PC-3 (cell line): Measurements from ENCODE around the gene CBLL2. TPM values are rescaled to one million over a fixed set of nuclear protein-coding genes. Genes with fewer than 3 reads are reported as not detected.
"Not testable (repeated sequence)": the region's sequence is repeated elsewhere in the genome, so short reads cannot be mapped to it uniquely, and the experiment has no call there.

Experiments used
- ATAC-seq: fragments of 200-7000 bp; cut with Tn5 transposase; 2 replicates; pipeline ENCODE4 v1.9.1; 2020; ENCODE audit warnings: mild to moderate bottlenecking, moderate library complexity
- BruUV-seq: library from RNA; stranded (reverse); fragments of 400-500 nt; replicated peaks from 2 replicates; lab custom pipeline; 2021; lab: Mats Ljungman, UMichigan
- CTCF ChIA-PET: fragments of 300-600 bp; sonication (Branson Sonifier 250); formaldehyde crosslinking; loops from one replicate; lab custom pipeline; 2022; ENCODE audit warnings: antibody characterized with exemption; lab: Charles Lee
- POLR2A ChIA-PET: fragments of 300-600 bp; sonication (Branson Sonifier 250); formaldehyde crosslinking; loops from one replicate; lab custom pipeline; 2022; ENCODE audit warnings: antibody characterized with exemption; ENCODE audit not compliant: unreplicated experiment; lab: Charles Lee
- DNase-seq: peaks from one replicate; pipeline ENCODE4 v3.0.0-alpha.2; 2015
- H2AFZ ChIP-seq: fragments of 300-600 bp; sonication (generic); 2 replicates; pipeline ENCODE4 v1.6.0; 2016; ENCODE audit warnings: antibody characterized with exemption, low read length
- H3F3A ChIP-seq: fragments of 300-600 bp; sonication (generic); one replicate; pipeline ENCODE4 v1.6.0; 2017; ENCODE audit warnings: antibody characterized with exemption, low read length, control low read depth, mild to moderate bottlenecking; ENCODE audit not compliant: unreplicated experiment
- H3K27ac ChIP-seq: fragments of 300-600 bp; sonication (generic); 2 replicates; pipeline ENCODE4 v1.5.1; 2016; ENCODE audit warnings: mild to moderate bottlenecking, low read length
- H3K27me3 ChIP-seq: fragments of 300-600 bp; sonication (generic); 2 replicates; pipeline ENCODE4 v1.6.1; 2016; ENCODE audit warnings: low read length, mixed read lengths
- H3K36me3 ChIP-seq: fragments of 300-600 bp; sonication (generic); 2 replicates; pipeline ENCODE4 v1.6.1; 2016; ENCODE audit warnings: low read depth, mixed run types, low read length, mixed read lengths
- H3K4me1 ChIP-seq: fragments of 300-600 bp; sonication (generic); 2 replicates; pipeline ENCODE4 v1.5.1; 2016; ENCODE audit warnings: low read length; ENCODE audit not compliant: insufficient read depth
- H3K4me2 ChIP-seq: fragments of 300-600 bp; sonication (generic); 2 replicates; pipeline ENCODE4 v1.6.0; 2016; ENCODE audit warnings: low read length
- H3K4me3 ChIP-seq: fragments of 300-600 bp; sonication (generic); 2 replicates; pipeline ENCODE4 v1.5.1; 2016; ENCODE audit warnings: mild to moderate bottlenecking, low read length, mixed read lengths
- H3K79me2 ChIP-seq: fragments of 300-600 bp; sonication (generic); 2 replicates; pipeline ENCODE4 v1.6.1; 2017; ENCODE audit warnings: low read length, mixed read lengths
- H3K9ac ChIP-seq: fragments of 300-600 bp; sonication (generic); 2 replicates; pipeline ENCODE4 v1.6.0; 2016; ENCODE audit warnings: mild to moderate bottlenecking, low read length
- H3K9me2 ChIP-seq: fragments of 300-600 bp; sonication (generic); replicated peaks from 2 replicates; pipeline ENCODE4 v1.6.1; 2016; ENCODE audit warnings: mixed run types, low read length, mixed read lengths
- H3K9me3 ChIP-seq: fragments of 300-600 bp; sonication (generic); 2 replicates; pipeline ENCODE4 v1.6.1; 2016; ENCODE audit warnings: low read length, mixed read lengths
- H4K20me1 ChIP-seq: fragments of 300-600 bp; sonication (generic); 2 replicates; pipeline ENCODE4 v1.6.1; 2016; ENCODE audit warnings: low read length, mixed read lengths
- EZH2 ChIP-seq: fragments of 300-600 bp; sonication (generic); IDR thresholded peaks from one replicate; pipeline ENCODE4 v1.6.1; 2017; ENCODE audit warnings: antibody characterized with exemption, mild to moderate bottlenecking, low read length; ENCODE audit not compliant: unreplicated experiment
- EZH2phosphoT487 ChIP-seq: fragments of 300-600 bp; sonication (generic); IDR thresholded peaks from 2 replicates; pipeline ENCODE4 v1.6.1; 2018; ENCODE audit warnings: mild to moderate bottlenecking, antibody characterized with exemption, low read length, borderline replicate concordance
- intact Hi-C: fragments of 100-400 bp; cut with micrococcal nuclease; formaldehyde crosslinking; loops from 2 replicates; pipeline ENCODE4 v1.9.0; 2023
- total RNA-seq: library from RNA; depleted of rRNA; stranded (reverse); fragments of >200 nt; gene quantifications from 2 replicates; pipeline ENCODE4 v1.2.3, GENCODE V29; 2014
- TF ChIP-seq, protein P1 (sequence below): fragments of 300-600 bp; sonication (generic); conservative IDR thresholded peaks from 2 replicates; pipeline ENCODE4 v1.5.1; 2017; ENCODE audit warnings: antibody characterized with exemption, low read depth, mild to moderate bottlenecking, low read length

The CBLL2 gene
- total RNA-seq, 1 experiment from 2014 or later = not detected

DNA sequence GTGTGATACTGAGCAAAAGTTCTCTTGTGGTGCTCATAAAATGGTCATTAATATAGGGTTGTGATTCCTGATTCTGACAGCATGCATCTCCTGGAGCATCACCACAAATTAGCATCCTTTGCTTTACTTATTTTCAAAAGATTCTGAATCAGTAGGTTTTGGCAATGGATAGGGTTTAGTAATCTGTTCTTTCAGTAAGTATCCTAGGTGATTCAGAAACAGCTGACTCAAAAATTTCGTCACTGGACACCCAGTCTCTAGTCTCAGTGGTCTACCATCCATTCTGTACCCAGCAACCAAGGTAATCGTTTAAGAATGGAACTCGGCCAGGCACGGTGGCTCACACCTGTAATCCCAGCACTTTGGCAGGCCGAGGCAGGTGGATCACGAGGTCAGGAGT lies 4.1 kb downstream of the CBLL2 start:
- POLR2A ChIA-PET = no interaction called here
- H3K27me3 ChIP-seq = no peaks in the 10 kb centered on the region
- intact Hi-C loops = no loop called here
- no peak overlapping the region for H3K4me3 ChIP-seq
- no peak overlapping the region for H3K9ac ChIP-seq
- ATAC-seq (no peak), DNase-seq (peak; percentile 22)
- no peak overlapping the region for H3K4me2 ChIP-seq
- no peak overlapping the region for H3K27ac ChIP-seq
- H2AFZ ChIP-seq = no peak overlapping the region
- H3F3A ChIP-seq = no peaks in the 10 kb centered on the region
- no peaks in the 10 kb centered on the region for H3K4me1 ChIP-seq
- H3K79me2 ChIP-seq = no peaks in the 10 kb centered on the region
- TF ChIP-seq EZH2phosphoT487 = no peak
- no peak for TF ChIP-seq EZH2
- TF ChIP-seq, protein P1, sequence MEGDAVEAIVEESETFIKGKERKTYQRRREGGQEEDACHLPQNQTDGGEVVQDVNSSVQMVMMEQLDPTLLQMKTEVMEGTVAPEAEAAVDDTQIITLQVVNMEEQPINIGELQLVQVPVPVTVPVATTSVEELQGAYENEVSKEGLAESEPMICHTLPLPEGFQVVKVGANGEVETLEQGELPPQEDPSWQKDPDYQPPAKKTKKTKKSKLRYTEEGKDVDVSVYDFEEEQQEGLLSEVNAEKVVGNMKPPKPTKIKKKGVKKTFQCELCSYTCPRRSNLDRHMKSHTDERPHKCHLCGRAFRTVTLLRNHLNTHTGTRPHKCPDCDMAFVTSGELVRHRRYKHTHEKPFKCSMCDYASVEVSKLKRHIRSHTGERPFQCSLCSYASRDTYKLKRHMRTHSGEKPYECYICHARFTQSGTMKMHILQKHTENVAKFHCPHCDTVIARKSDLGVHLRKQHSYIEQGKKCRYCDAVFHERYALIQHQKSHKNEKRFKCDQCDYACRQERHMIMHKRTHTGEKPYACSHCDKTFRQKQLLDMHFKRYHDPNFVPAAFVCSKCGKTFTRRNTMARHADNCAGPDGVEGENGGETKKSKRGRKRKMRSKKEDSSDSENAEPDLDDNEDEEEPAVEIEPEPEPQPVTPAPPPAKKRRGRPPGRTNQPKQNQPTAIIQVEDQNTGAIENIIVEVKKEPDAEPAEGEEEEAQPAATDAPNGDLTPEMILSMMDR = no peak
- H3K9me2 ChIP-seq = no peaks in the 10 kb centered on the region
- CTCF ChIA-PET = no interaction called here
- no TSS peak for BruUV-seq
- H3K9me3 ChIP-seq = no peaks in the 10 kb centered on the region
- H4K20me1 ChIP-seq = no peaks in the 10 kb centered on the region
- H3K36me3 ChIP-seq = no peaks in the 10 kb centered on the region

DNA sequence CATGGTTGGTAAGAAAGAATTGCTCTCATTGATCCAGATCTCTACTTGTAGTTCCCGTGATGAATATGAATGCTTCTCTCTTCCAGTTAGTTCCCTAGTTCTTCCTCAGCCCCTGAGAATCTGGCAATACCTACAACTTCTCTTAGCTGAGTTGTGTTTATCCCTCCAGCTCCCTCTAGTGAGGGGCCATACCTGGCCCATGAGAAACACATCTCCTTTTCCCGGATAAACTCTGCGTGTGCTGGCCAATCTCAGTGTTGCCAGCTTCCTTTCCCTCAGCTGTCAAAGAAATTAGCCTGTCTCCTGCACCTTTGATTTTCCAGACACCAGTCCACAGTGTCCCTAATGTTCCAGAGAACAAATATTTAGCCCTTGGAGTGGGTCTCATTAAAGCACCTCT lies 5.7 kb downstream of the CBLL2 start:
- Histone ChIP-seq H3K27ac (no peak overlapping the region), H2AFZ (no peak overlapping the region), H3K36me3 (no peaks in the 10 kb centered on the region), H3F3A (no peaks in the 10 kb centered on the region), H3K4me2 (no peak overlapping the region), H3K9ac (no peak overlapping the region), H3K4me3 (no peak overlapping the region), H3K4me1 (no peaks in the 10 kb centered on the region), H3K9me3 (no peaks in the 10 kb centered on the region), H3K9me2 (no peaks in the 10 kb centered on the region), H4K20me1 (no peaks in the 10 kb centered on the region), H3K79me2 (no peaks in the 10 kb centered on the region), H3K27me3 (no peaks in the 10 kb centered on the region)
- ChIA-PET POLR2A (no interaction called here), CTCF (no interaction called here)
- BruUV-seq = no TSS peak
- intact Hi-C loops = no loop called here
- ATAC-seq (peak; percentile 46; the same call in 1 of the 2 replicates), DNase-seq (peak; percentile 28)
- TF ChIP-seq, protein P1 = peak; percentile 48
- no peak for TF ChIP-seq EZH2phosphoT487

DNA sequence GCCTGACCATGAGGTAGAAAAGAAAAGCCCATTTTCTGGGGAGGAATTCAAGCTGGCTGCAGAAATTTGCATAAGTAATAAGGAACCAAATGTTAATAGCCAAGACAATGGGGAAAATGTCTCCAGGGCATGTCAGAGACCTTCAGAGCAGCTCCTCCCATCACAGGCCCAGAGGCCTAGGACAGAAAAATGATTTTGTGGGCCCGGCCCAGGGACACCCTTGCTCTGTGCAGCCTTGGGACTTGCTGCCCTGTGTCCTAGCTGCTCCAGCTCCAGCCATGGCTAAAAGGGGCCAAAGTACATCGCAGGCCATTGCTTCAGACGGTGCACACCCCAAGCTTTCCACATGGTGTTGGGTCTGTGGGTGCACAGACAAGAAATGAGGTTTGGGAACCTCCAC lies 16.5 kb downstream of the CBLL2 start:
- intact Hi-C loops, H3K9me2 ChIP-seq, BruUV-seq: not testable (repeated sequence)

More for the DNA sequence above, 16.5 kb downstream of the CBLL2 start:
- H3K4me1 ChIP-seq, H3K4me2 ChIP-seq, CTCF ChIA-PET, H3K9ac ChIP-seq, H3K27ac ChIP-seq, H3K27me3 ChIP-seq, DNase-seq, H3K36me3 ChIP-seq, H4K20me1 ChIP-seq, POLR2A ChIA-PET, H3K4me3 ChIP-seq, H3F3A ChIP-seq, ATAC-seq, H2AFZ ChIP-seq, H3K9me3 ChIP-seq, H3K79me2 ChIP-seq: not testable (repeated sequence)
